Tibial nerve (tissue), 4 donors: Measurements from ENCODE around the gene RXRG. TPM values are rescaled to one million over a fixed set of nuclear protein-coding genes. Genes with fewer than 3 reads are reported as not detected.

Experiments used
- DNase-seq, 2 donors: peaks; one replicate each; pipeline ENCODE4 v3.0.0-alpha.2; 2019; ENCODE audit warnings: low spot score in 2 of 2
- H3K27ac ChIP-seq, 4 donors: fragments of 200-600 bp; sonication (generic) in 3 of 4; one replicate each; pipeline ENCODE4 v1.5.1; 2017 to 2019; ENCODE audit warnings: mild to moderate bottlenecking in 1 of 4
- H3K27me3 ChIP-seq, 2 donors: fragments of 200-600 bp; sonication (generic) in 1 of 2; one replicate each; pipeline versions ENCODE4 v1.5.1 to v1.6.0; 2017 to 2019
- H3K36me3 ChIP-seq, 3 donors: fragments of 200-600 bp; sonication (generic); one replicate each; pipeline ENCODE4 v1.5.1; 2018 to 2019
- H3K4me1 ChIP-seq, 4 donors: fragments of 200-600 bp; sonication (generic) in 3 of 4; one replicate each; pipeline ENCODE4 v1.5.1; 2017 to 2019
- H3K4me3 ChIP-seq, 4 donors: fragments of 200-600 bp; sonication (generic) in 3 of 4; one replicate each; pipeline ENCODE4 v1.5.1; 2017 to 2019; ENCODE audit warnings: mild to moderate bottlenecking in 1 of 4, moderate library complexity in 1 of 4
- H3K9me3 ChIP-seq, 4 donors: fragments of 200-600 bp; sonication (generic) in 3 of 4; one replicate each; pipeline ENCODE4 v1.5.1; 2017 to 2019
- EP300 ChIP-seq, 2 donors: sonication (generic); formaldehyde crosslinking; IDR thresholded peaks; one replicate each; pipeline ENCODE4 v1.6.1; 2017; ENCODE audit warnings: antibody characterized with exemption in 2 of 2, mild to moderate bottlenecking in 1 of 2
- POLR2A ChIP-seq, 2 donors: fragments of 450-650 bp; IDR thresholded peaks; one replicate each; pipeline ENCODE4 v1.6.1; 2017; ENCODE audit warnings: antibody characterized with exemption in 2 of 2, mild to moderate bottlenecking in 2 of 2, moderate library complexity in 2 of 2
- WGBS, 2 donors: methylation state at CpG; one replicate each; pipeline ENCODE4 v1.1.5; 2018; 5-methylcytosine and 5-hydroxymethylcytosine counted together
- total RNA-seq, 4 donors: library from RNA; depleted of rRNA; stranded (reverse); fragments of >200 nt; gene quantifications; one replicate each; pipeline ENCODE4 v1.1.0, GENCODE V29; 2016
- TF ChIP-seq, protein P1 (sequence below), 5 experiments: fragments of 200-600 bp in 3 of 5; fragments of 450-650 bp in 2 of 5; sonication (generic) in 3 of 5; IDR thresholded peaks; one replicate each; pipeline ENCODE4 v1.5.1; 2016 to 2019; ENCODE audit warnings: antibody characterized with exemption in 5 of 5, mild to moderate bottlenecking in 3 of 5, moderate library complexity in 2 of 5

RXRG gene
- total RNA-seq: 10 to 100 TPM in 2 of 4 donors, 1 to 10 TPM in 2; 3.3 to 13.8 (median 7.3) TPM

DNA sequence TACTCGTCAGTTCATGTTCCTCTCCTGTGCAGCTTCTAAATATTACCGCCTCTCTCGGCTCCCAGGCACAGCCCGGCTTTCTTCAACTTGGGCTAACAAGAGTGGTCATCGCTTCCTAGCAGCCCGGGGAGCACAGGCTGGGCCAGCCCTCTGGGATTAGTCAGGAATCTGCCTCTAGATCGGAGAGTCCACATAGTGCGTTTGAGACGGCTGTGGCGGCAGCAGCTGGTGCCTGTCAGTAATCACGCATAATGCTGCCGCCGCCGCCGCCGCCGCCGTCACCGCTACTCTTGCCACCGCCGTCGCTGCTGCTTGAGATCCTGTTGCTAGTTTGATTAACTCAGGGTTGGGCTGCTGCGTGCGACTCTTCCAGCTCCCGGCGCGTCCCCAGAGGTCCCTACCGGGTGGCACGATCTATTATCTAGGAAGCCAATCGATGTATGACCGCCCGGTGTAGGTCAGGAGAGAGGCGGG, at the start of gene RXRG:
Gene RXRG, minus strand, starts transcription at position 230 of the 474 bp plus-strand sequence. CDS start 233 bp downstream, outside the sequence.
- DNase-seq: peak; percentile 9 to 15
- H3K27me3 ChIP-seq: peaks cover 0 to 25% of the 10 kb centered on the region in 2 donors
- no peak for TF ChIP-seq POLR2A (IDR thresholded peaks at IDR 0.05)
- TF ChIP-seq EP300 (IDR thresholded peaks at IDR 0.05): peak in 1 of 2 donors; percentile 24
- H3K4me1 ChIP-seq: peaks cover 0 to 18% (median 2%) of the 10 kb centered on the region in 4 donors
- H3K9me3 ChIP-seq: no peaks in the 10 kb centered on the region
- peak within 1 kb of the TSS; percentile 63 to 83 (median 74) for H3K27ac ChIP-seq
- 1 to 3% methylated on average over 22 to 26 of the region's 33 CpGs for WGBS, 2 donors
- H3K4me3 ChIP-seq: peak within 1 kb of the TSS; percentile 31 to 49 (median 44)
- H3K36me3 ChIP-seq: no peaks in the 10 kb centered on the region

DNA sequence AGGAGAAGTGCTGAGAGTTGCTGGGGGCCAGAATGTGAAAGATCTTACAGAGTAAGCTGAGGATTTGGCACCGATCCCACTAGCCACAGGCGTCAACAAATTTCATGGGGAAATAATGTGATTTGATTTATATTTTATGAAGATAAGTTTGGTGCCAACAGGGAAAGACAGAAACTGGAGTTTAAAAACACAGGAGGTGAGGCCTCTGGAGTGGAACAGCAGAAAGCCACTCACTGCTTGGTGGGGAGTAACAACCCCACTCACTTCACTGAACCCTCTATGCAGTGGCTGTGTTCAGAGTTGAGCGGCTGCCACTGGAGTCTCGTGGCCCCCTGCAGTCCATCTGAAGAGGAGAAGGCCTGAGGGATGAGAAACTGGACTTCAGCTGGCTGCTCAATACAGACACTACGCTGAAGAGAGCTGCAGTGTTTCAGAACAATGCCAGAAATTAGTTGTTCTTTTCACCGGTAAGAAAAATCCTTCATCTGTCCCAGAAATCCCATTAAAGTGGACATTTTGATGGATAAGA, 48.0 kb upstream of the RXRG start:
- no peak for DNase-seq
- Histone ChIP-seq H3K36me3 (no peaks in the 10 kb centered on the region), H3K4me1 (no peaks in the 10 kb centered on the region), H3K27ac (no peak overlapping the region), H3K4me3 (no peak overlapping the region), H3K9me3 (no peaks in the 10 kb centered on the region), H3K27me3 (no peaks in the 10 kb centered on the region)
- TF ChIP-seq, protein P1, sequence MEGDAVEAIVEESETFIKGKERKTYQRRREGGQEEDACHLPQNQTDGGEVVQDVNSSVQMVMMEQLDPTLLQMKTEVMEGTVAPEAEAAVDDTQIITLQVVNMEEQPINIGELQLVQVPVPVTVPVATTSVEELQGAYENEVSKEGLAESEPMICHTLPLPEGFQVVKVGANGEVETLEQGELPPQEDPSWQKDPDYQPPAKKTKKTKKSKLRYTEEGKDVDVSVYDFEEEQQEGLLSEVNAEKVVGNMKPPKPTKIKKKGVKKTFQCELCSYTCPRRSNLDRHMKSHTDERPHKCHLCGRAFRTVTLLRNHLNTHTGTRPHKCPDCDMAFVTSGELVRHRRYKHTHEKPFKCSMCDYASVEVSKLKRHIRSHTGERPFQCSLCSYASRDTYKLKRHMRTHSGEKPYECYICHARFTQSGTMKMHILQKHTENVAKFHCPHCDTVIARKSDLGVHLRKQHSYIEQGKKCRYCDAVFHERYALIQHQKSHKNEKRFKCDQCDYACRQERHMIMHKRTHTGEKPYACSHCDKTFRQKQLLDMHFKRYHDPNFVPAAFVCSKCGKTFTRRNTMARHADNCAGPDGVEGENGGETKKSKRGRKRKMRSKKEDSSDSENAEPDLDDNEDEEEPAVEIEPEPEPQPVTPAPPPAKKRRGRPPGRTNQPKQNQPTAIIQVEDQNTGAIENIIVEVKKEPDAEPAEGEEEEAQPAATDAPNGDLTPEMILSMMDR (IDR thresholded peaks at IDR 0.05): no peak
- no peak for TF ChIP-seq POLR2A (IDR thresholded peaks at IDR 0.05)
- no peak for TF ChIP-seq EP300 (IDR thresholded peaks at IDR 0.05)
- WGBS, 2 donors: 69 to 78% methylated on average over 6 of the region's 6 CpGs

- H3K4me1 ChIP-seq: no peaks in the 10 kb centered on the region
- TF ChIP-seq, protein P1 (IDR thresholded peaks at IDR 0.05): no peak
- no peak for TF ChIP-seq POLR2A (IDR thresholded peaks at IDR 0.05)
- TF ChIP-seq EP300 (IDR thresholded peaks at IDR 0.05): no peak
- H3K27me3 ChIP-seq: no peaks in the 10 kb centered on the region
- no peaks in the 10 kb centered on the region for H3K9me3 ChIP-seq
- no peak overlapping the region for H3K27ac ChIP-seq
- 63 to 68% methylated on average over 5 of the region's 5 CpGs for WGBS, 2 donors
- peak in 1 of 2 donors; percentile 15 for DNase-seq
- no peaks in the 10 kb centered on the region for H3K36me3 ChIP-seq
- H3K4me3 ChIP-seq: no peak overlapping the region
Measured at GRCh38 chr1:165490175-165490574, 45.2 kb upstream of the RXRG start.

DNA sequence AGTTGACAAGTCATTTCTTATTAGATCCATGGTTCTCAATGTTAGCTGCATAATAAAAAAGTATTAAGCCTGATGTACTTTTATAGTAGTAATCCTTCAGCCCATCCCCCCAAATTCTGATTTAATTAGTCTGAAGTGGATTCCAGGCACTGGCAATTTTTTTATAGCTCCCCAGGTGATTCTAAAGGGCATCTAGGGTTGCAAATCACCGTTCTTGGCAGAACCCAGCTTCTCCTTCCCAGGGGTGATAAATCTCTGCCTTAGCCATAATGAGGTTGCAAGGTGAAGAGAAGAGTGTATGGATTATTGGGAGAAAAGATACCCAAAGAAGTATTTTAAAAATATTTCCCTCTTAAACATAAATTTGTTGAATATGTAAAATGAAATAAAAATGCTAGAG, 43.0 kb upstream of the RXRG start:
- DNase-seq: no peak
- TF ChIP-seq, protein P1 (IDR thresholded peaks at IDR 0.05): no peak
- TF ChIP-seq EP300 (IDR thresholded peaks at IDR 0.05) (no peak), POLR2A (IDR thresholded peaks at IDR 0.05) (no peak)
- WGBS, 2 donors: 34 to 43% methylated on average over 1 of the region's 1 CpG
- H3K36me3 ChIP-seq: no peaks in the 10 kb centered on the region
- H3K27ac ChIP-seq: no peak overlapping the region
- H3K27me3 ChIP-seq: no peaks in the 10 kb centered on the region
- H3K4me3 ChIP-seq: no peak overlapping the region
- no peaks in the 10 kb centered on the region for H3K9me3 ChIP-seq
- no peaks in the 10 kb centered on the region for H3K4me1 ChIP-seq

DNA sequence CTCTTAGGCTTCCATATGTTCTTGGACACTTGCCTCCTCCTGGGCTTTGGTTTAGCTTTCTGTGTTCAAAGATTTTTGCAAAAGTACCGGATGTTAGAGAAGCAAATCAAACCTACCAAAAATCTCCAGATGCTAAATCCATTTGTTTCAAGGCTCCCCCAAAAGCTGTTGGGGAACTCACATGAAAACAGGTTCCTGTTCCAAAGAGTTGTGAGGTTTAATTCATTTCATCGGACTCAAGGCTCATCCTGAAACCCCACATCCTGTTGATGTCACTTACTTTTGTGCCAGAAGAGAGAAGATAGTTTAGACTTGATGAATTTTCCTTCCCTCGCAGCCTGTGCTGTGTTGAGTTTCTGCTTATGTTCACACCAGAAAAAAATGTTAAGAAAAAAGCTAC, 41.7 kb upstream of the RXRG start:
- WGBS, 2 donors: 61 to 71% methylated on average over 3 of the region's 3 CpGs
- TF ChIP-seq EP300 (IDR thresholded peaks at IDR 0.05) (no peak), POLR2A (IDR thresholded peaks at IDR 0.05) (no peak)
- TF ChIP-seq, protein P1 (IDR thresholded peaks at IDR 0.05): no peak
- no peaks in the 10 kb centered on the region for H3K9me3 ChIP-seq
- H3K4me3 ChIP-seq: no peak overlapping the region
- peaks cover 0 to 12% (median 0%) of the 10 kb centered on the region in 4 donors for H3K4me1 ChIP-seq
- no peaks in the 10 kb centered on the region for H3K27me3 ChIP-seq
- H3K36me3 ChIP-seq: no peaks in the 10 kb centered on the region
- DNase-seq: no peak
- H3K27ac ChIP-seq: no peak overlapping the region
